Activated T-cell treated with anti-CD3 and anti-CD28 coated beads for 4 hours (primary cell): Measurements from ENCODE around the gene PREB.

Experiments used
- DNase-seq: peaks from one replicate; pipeline ENCODE4 v3.0.0-alpha.2; 2020

Gene PREB

DNA sequence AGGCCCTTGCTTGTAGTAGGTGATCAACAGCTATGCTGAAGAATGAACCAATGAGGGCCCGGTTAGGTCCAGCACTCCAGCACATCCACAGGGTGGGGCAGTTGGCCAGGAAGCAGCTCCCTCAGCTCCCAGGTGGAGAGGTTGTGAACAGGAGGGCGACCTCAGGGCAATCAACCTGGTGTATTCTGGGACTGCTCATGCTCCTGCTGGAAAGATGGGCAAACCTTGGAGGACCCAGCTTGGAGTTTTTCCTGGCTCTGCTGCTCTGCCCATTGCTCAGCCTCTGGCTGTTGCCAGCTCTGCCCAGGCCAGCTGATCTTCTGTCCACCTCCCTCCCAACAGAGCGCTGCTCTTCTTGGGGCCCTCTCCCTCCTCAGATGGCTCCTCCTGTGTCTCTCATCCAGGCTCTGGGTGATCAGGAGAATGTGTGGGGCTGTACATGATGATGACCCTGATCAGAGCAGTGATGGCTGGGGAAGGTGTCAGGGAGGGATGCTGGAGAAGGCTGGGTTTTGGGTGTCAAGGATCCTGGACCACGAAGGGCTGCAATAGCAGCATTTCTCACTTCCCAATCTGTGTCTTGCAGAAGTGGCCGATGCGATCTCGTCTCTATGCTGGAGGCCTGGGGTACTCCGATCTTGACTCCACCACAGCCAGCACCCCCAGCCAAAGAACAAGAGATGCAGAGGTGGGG is 17.8 kb upstream of the PREB start:
- DNase-seq = no peak

DNA sequence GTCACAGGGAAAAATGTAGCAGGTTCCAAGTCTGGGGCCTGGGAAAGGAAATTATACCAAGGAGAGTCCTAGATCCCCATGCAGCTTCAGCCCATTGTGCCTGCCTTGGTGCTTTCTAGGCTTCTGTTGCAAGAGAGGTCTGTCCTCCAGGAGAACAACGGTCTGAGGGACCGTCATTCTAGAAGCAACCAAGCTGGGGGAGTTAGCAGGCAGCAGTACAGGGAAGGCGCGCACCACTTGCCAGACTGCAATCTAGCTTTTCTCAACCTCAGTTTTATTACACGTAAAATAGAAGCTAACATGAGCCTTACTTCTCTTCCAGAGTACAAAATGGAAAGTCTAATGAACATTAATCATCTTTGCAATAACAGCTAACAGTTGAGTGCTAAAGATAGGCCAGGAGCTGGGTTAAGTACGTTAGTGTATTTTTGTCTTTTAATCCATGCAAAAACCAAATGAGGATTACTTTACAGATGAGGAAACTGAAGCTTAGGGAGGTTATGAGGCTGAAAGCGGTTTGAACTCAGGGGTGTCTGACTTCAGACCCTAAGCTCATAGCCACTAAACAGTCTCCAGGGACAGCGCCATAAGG is 16.3 kb upstream of the PREB start:
- no peak for DNase-seq

DNA sequence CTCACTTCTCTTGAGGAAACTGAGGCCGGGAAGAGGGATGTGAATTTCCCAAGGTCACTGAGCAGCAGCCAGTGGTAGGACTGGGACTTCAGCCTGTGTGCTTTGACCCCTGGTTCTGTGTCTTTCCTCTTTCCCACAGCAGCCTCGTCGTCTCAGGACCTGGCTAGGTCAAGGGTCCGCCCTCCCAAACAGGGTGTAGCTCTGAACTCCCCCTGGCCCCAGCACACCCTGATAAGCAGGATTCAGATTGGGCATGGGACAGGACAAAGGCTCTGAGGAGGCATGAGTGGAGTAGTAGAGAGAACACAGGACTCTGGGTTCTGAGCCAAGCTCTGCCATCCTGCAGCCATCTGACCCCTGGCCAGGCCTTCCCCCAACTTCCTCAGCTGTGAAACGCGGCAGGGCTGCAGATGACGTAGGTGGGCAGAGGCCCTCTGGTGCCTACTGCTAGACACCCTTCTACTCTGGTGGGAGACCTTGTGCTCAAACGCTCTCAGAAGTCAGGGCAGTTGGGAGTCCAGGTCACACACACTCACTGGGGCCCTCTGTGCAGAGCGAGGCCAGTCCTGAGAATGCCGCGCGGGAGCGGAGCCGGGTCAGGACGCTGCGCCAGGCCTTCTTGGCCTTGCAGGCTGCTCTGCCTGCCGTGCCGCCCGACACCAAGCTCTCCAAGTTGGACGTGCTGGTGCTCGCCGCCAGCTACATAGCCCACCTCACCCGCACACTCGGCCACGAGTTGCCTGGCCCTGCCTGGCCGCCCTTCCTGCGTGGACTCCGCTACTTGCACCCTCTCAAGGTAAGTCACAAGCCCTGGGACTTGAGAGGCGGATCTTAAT is 15.4 kb upstream of the PREB start:
- DNase-seq = no peak

DNA sequence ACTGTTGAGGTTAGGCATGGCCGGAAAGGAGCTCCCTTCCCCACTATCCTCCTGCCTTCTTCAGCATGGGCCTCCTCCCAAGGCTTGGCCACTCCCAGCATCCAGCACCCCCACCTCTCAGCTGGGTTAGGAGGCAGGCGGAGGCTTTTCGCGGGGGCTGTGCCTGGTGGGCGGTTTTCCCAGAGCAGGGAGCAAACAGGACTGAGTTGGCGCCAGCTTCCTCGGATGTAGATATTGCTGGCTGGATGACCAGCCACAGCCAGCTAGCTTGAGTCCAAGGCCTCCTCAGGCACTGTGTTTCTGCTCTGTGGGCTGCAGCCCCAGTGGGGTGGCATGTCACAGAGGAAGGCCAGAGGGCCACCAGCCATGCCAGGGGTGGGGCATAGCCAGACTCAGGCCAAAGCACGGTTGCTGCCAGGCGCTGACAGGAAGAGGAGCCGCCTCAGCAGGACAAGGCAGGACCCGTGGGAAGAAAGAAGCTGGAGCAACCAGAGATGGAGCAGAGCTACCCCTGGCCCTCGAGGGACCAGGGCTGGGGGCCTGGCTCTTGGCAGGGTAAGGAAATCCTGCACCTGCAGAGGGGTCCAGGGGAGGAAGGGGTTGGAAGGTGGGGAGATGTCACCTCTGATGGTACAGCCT is 14.5 kb upstream of the PREB start, which contains the start of gene TCF23:
Gene TCF23, plus strand, starts transcription at position 204 of the 639 bp plus-strand sequence. Its CDS starts 130 bp downstream, at position 334.
- DNase-seq = no peak

DNA sequence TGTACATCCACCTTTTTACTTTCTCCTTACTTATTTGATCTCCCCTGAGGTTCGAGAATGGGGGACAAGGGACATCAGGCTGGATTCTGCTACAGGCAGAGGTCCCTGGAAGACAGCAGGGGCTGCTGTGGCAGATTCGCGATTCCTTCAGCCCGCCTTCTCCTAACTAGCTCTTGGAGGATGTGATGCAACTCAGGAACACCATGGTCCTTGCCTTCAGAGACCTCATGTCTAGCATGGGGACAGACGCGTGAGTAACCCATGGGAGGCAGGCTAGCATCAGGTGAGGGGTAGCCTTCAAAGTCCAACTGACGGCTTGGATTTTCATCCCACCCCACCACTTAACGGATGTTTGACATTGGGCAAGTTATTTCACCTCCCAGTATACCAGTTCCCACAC is 13.5 kb upstream of the PREB start:
- no peak for DNase-seq

DNA sequence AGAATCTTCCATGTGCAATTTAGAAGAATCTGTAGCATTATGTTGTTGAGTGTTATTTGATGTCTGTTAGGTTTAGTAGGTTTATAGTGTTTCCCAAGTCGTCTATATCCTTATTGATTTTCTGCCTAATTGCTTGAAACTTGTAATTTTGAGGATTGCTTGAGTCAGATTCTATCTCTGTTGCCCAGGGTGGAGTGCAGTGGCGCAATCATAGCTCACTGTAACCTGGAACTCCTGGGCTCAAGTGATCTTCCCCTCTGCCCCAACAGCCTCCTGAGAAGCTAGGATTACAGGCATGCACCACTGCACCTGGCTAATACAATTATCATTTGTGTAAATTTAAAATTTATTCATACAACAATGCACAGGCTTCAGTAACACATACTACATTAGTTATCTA is 11.2 kb upstream of the PREB start:
- DNase-seq = no peak

DNA sequence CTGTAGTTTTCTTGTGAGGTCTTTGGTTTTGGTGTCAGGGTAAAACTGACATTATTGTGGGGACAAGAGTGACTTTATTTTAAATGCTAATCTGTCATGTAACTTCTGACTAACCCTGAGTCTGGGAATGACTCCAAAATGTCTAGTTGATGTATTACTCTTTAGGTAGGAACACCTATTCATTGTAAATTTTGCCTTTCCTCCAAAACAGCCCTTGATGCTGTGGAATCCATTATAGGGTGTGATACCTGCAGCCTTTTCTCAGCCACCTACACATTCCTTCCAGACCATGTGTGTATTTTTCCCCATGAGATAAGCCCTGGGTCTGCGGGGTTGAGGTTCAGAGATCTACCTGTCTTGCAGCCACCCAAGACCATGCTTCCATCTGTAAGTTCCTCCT is 8.8 kb upstream of the PREB start:
- no peak for DNase-seq

DNA sequence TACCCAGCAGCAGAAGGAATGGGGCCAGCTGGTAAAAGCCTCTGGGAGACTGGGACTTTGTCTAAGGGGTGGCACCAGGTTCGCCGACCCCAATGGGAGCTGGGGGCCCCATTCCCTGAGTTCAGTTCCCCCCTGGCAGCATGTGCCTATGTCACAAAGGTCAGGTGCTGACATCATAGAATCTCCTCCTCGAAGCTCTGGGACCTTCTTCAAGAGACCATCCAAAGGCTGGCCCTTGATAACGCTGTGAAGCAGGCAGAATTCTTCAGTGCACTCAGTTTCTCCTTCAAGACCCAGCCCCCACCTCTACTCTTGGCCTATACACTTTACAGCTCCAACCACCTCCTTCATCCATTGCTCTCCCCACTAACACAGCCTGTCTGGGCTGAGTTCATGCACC is 4.9 kb upstream of the PREB start, which contains the start of gene PRR30:
Gene PRR30, minus strand, starts transcription at position 101 of the 400 bp plus-strand sequence. CDS start 1,081 bp downstream, outside the sequence.
- DNase-seq = no peak

DNA sequence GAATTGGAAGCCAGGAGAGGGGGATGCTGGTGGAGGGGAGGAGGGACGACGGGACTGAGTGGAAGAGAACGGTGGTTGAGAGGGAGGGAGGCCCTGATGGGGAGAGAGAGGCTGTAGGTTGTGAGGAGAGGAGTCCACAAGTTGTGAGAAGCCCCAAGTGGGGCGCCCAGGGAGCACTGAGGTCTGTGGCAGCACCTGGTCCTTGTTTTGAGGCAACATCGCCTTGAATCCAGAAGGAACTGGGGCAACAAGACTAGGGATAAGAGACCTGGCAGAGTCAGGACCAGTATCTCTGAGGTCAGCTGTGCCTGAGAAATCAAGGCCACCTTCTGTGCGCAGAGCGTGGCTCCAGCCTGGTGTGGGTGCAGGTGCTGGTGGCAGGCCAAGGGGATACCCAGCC is 3.7 kb upstream of the PREB start:
- no peak for DNase-seq

DNA sequence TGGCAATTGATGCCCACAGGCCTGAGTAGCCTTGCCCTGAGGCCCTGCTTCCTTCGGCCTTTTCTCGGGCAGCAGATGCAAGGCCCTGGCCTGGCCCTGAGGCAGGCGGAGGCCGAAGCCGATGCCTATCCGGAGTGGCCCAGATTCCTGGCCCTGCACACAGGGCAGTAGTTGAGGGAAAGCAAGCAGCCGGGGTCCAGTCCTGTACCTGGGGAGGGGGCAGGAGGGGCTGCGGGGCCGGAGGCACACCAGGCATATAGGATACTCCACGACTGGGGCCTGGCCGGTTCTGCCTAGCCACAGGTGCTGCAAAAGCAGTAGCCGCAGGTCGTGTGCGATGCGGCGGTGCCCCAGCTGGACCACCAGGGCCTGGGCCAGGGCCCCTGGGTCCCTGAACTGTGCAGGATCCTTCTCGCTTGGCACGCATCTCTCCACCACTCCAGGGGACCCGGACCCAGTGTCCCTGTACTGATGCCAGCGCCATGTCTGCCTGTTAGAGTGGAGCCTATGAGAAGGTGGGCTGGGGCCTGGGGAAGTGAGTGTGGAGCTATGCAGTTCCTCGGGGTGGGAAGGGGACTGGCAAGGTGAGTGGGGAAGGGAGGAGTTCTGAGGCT is 3.0 kb upstream of the PREB start:
- no peak for DNase-seq

DNA sequence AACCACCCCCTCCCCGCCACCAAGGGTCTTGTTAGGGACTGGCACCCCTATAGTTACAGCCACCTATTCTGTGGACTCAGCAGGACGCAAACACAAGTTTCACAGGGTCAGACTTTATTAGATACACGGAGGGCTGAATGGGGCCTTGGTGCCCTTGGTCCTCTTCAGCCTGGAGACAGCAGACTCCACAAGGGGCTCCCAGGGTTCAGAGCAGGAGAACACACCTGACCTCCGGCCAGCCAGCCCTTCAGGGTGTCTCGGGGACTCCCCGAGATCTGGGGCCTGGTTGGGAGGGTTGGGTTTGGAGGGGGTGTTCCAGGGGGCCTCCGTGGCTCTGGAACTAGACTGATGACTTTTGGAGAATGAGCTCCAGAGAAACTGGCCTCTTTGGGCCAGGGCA is 2.3 kb upstream of the PREB start:
- DNase-seq = no peak

DNA sequence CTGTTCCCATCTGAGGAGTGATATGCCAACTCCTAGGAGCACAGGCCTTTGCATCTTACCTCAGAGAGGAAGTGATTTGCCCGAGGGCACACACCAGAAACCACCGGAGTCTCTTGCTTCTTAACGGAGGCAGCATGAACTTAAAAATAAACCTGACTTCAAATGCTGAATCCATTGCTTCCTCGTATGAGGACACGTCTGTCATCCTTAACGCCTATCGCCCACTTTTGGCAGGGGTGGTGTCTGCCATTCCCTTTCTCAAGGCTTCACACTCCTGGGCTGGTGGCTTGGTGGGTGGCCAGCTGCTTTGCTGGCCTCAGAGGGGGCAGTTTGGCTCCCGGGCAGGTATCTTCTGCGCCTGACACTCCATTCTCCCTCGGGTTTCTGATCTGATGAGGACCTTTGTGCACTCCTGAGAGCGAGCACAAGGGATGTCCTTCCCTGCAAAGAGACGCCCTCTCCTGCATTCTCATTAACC is 1.1 kb upstream of the PREB start:
- no peak for DNase-seq

DNA sequence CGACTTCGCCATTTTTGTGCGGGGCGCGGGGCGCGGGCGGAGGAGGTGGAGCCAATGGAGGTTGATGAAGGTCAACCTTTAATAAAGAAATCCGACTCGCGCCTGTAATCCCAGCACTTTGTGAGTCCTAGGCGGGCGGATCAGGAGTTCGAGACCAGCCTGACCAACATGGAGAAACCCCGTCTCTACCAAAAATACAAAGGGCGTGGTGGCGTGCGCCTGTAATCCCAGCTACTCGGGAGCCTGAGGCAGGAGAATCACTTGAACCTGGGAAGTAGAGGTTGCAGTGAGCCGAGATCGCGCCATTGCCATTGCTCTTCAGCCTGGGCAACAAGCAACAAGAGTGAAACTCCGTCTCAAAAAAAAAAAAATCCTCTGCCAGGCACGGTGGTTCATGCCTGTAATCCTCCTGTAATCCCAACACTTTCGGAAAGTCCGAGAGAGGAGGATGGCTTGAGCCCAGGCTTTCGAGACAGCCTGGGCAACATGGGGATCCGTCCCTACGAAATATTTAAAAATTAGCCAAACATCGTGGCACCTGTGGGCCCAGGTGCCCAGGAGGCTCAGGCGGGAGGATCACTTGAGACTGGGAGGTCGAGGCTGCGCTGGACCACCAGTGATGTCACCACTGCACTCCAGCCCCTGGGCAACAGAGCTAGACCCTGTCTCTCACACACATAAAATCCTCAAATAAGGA is 493 bp upstream of the PREB start:
- no peak for DNase-seq

DNA sequence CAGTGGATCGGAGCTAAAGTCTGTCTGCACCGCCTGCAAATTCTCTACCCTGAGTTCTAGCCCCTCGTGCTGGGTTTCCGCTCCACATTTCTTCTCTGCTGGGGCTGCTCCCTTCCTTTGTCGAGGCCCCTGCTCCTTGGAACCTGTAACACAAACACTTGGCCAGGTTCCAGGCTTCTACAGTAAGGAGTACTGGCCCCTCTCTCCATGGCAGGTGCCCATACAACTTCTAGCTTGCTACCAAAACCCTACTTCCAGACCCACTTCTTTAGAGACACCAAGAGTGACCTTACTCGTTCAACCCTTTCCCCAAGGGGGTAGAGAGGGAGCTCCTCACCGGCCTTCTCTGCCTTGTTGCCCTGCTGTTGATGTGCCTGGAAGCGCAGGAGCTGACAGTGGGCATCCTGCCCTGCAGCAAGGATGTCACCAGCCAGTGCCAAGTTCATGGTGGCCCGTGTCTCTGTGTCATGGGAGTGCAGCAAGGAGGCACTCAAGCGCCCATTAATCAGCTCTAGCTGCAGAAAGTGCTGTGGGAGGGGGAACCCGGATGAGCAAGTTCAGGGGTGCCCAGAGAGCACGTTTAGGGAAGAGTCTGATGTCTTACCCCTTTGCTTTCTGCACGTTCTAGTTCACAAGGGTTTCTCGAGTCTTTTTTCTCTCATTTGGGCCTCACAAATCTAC is 1.1 kb downstream of the PREB start:
- DNase-seq = no peak

DNA sequence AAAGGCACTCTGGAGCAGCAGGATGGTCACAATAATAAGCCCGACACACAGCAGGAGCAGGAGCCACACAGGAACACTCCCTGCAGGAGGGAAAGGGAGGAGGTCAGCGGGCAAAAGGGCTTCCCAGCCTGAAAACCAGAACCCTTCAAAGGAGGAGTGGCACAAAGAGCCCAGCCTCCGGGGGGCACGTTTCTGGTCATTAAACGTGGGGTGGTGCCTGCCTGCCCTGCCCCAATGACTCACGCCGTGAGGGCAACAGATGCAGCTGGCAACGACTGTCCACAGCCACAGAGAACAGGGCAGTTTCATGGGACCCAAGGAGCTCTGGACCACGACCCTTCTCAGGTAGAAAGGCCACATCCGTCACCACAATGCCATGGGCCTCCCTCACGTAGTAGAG is 3.0 kb downstream of the PREB start:
- DNase-seq = no peak

DNA sequence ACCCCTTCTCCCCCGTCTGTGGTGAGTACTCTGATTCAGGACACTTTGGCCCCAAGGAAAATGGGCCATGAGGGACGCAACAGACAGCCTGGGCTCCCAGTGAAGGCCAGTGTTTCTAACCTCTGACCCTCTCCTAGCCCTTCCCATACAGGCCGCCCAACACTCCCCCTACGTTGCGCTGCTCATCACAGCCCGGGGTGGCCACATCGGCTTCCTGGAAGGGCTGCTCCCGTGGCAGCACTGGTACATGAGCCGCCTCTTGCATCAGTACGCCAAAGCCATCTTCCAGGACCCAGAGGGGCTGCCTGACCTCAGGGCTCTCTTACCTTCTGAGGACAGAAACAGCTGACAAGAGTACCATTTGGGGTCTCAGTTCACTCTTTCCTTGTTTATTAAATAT is 4.0 kb downstream of the PREB start:
- DNase-seq = no peak

DNA sequence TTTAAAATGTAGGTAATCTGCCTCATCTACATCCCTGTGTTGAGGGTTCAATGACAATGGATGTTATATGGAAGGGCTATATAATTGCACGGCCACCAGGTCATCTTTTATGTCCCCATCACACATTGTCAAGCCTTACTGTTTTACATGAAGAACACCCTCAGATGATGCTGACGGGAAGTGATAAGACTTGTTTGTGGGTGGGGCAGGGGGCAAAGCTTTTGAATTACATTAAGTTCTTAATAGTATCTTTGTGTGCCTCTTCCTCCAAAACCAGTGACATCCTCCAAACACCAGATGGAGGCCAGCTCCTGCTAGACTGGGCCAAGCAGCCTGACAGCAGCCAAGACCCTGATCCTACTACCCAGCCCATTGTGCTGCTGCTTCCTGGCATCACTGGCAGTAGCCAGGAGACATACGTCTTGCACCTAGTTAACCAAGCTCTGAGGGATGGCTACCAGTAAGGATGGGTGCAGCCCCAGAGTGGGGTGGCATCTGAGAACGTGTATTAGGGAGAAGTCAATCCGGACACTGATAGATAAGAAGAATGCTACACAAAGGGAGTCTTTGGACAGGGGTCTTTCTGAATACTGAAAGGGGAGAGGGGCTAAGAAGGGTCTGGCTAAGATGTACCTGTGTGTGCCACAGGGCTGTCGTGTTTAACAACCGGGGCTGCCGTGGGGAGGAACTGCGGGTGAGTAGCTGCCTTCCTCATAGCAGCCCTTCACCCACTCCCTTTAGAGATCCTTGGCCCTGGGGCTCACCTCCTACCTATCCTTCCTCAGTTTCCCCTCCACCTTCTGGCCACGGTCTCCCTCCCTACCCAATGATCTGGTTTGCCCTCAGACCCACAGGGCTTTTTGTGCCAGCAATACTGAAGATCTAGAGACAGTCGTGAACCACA is 5.5 kb downstream of the PREB start:
- DNase-seq = no peak

DNA sequence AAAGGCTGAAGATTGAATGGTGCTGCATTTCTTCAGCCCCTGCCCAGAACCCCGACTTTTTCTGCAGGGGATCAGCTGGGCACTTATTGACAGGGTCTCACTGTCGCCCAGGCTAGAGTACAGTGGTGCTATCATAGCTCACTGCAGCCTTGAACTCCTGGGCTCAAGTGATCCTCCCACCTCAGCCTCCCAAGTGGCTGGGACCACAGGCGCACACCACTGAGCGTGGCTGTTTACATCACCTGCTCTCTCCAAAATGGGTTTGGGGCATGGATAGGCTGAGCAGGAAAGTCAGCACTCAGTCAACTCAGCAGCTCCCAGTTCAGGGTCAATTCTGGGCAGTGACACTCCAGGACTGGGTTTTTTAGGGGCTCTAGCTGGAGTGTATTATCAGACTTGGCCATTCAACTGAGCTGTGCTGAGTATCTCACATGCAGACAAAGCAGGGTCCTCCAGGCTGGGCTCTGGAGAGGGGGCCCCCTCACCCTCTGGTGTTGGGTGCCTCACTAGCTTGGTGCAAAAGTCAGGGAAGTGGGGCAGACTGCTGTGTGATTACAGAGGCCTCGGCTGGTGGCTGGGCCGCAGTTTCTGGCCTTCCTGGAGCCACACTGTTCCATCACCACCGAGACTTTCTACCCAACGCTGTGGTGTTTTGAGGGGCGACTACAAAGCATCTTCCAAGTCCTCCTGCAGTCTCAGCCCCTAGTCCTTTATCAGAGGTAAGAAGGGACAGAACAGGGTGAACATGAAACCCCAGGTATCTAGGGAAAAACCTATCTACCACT is 6.4 kb downstream of the PREB start:
- no peak for DNase-seq

DNA sequence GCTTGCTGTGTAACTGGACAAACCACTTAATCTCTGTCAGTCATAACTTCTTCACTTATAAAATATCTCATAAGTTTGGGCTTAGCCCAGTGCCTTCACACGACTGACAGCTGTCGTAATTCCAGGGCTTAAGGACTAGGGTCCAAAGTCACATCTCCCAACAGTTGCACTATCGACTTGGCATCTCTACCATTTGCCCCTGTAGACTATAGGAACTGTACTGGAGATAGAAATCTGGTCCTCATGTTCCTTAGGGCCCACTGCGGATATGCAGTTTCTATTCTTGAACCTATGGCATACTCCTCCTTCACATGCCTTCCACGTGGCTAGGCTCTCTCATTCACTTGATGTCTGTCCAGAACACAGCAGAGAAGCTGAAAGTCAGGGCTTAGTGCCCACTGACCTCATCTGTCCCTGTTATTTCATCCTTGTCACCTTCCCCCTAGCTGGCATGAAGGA is 8.2 kb downstream of the PREB start:
- DNase-seq = no peak

DNA sequence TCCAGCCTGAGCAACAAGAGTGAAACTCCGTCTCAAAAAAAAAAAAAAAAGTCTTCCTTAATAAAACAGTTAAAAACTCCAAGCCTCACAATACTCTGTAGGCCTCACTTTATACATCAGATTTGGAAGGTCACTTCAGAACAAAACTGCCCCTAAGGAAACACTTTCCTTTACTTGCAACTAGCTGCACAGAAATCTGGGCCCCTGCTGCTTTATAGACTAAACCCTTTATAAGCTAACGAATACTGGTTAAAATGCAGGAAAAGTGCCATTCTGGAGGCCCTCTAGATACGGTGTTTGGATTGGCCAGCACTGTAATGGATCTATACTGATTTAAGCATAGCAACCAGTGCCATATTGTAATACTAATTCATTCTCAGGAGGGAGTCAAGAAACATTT is 9.3 kb downstream of the PREB start:
- DNase-seq = no peak
